GM18867 (cell line): ENCODE results near the gene TMEM45A.
"Not testable (repeated sequence)": the region's sequence is repeated elsewhere in the genome, so short reads cannot be mapped to it uniquely, and the experiment has no call there.

ENCODE experiments used
- ATAC-seq: cut with Tn5 transposase; IDR thresholded peaks from one replicate; pipeline ENCODE4 v1.9.1; 2021; ENCODE audit warnings: mild to moderate bottlenecking, moderate library complexity; ENCODE audit not compliant: unreplicated experiment

Gene TMEM45A, protein sequence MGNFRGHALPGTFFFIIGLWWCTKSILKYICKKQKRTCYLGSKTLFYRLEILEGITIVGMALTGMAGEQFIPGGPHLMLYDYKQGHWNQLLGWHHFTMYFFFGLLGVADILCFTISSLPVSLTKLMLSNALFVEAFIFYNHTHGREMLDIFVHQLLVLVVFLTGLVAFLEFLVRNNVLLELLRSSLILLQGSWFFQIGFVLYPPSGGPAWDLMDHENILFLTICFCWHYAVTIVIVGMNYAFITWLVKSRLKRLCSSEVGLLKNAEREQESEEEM

DNA sequence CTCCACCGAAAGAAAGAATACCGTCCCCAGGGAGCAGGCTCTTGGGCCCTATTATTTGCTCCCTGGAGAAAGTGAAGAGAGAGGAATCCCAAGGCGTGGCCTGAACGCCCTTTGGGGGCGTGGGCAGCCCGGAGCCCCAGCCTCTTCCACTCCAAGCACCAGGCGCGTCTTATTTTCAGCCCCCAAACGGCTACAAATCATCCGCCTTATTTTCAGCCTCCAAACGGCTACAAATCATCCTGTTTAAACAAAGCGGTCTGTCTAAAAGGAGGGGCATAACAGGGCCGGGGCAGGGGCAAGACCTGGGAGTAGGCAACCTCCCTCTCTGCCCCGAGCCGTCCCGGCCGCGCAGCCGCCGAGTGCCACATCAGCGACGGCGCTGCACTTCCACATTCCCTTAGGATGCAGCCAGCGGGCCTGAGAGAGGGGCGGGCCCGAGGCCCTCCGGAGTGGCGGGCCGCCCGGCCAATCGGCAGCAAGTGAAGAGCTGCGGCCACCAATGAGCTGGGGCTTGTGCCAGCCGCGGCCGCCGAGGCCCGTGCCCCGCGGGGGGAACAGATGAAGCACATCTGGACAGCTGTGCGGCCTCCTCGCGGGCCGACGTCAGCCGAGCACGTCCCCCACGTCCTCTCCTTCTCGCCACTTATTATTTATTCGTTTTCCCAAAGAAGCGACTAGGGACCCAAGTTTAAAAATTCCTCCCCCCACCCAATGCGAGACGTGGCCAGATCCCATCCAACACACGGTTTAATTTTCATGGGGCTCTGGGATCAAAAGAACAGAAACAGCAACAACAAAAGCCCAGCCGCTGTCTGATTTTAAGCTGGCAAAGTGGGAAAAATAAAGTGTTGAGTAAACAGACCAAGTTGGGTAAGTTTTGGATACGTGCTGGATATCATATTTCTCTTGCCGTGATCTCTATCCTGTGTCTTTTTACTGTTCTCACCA is at the start of gene TMEM45A:
TSS of gene TMEM45A (plus strand) at position 561 of the 948 bp plus-strand sequence. CDS start 62,593 bp downstream, outside the sequence.
- peak; percentile 97 for ATAC-seq

DNA sequence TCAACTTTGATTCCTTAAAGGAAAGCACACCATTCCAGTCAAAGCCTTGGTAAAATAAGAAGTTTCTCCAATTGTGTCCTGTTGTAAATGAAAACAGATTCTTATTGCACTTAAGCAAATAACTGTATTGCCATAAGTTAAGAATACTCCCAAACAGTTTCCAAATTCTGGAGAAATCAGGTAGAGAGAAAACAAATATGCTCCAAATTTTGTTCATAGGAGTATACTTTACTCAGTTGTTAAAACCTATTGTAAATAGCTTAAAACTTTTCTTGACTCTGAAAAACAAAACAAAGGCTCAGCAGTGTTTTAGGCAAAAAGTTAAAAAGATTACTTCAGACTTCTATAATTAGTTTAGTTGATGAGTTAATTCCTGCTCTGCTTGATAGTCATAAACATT is 48.7 kb upstream of the TMEM45A start:
- no peak for ATAC-seq

DNA sequence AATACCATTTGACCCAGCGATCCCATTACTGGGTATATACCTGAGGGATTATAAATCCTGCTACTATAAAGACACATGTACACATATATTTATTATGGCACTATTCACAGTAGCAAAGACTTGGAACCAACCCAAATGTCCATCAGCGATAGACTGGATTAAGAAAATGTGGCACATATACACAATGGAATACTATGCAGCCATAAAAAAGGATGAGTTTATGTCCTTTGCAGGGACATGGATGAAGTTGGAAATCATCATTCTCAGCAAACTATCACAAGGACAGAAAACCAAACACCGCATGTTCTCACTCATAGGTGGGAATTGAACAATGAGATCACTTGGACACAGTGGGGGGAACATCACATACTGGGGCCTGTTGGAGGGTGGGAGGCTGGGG is 45.4 kb upstream of the TMEM45A start:
- ATAC-seq = not testable (repeated sequence)

DNA sequence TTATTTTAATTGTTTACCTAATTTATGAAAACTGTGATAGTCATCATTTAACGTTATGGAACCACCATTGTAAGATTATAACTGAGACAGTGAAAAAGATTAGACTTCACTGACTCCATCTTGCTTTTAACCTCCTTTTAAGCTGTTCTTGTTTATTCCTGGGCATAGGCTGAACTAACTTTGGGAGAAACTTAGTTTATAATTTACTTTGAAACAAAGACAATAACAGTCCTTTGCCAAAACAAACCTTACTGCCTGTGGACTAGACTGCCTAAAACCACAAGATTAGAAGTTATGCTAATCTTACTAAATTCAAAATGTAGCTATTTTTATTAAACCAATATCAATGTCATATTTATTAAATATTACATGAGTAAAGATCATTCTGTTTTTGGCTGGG is 44.3 kb upstream of the TMEM45A start:
- no peak for ATAC-seq

DNA sequence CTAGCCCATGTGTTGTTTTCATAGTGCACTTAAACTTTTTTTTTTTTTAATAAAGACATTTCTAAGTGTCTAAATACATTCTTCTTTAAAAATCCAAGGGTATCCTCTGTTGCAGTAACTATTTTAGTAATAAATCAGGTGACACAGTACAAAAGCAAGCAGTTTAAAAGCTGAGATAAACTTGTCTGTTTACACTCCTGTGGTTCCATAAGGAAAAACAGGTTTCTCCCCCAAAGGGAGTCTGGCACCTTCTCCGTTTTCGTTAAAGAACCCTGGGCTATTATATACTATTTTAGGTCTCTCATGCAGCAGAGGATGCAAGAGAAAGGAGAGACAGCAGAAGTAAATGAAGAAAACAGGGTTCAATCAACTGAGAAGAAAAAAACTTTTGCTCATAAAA is 43.2 kb upstream of the TMEM45A start:
- ATAC-seq = no peak

DNA sequence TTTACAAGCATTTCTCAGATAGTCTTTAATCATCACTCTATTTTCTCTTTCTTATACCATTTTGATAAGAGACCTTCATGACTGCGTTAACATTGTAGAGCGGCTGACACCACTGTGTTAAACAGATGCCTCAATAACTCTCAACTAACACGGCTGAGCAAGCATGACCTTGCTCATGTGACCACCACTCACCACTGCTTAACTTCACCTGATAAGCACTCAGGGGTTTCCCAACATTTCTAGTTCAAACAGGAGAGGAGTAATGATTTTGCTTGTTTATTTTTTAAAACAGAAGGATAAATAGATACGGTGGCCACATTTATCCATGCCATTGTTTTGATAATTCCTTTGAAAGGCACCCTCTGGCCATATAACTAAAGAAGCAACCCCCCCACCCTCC is 37.7 kb upstream of the TMEM45A start:
- no peak for ATAC-seq

DNA sequence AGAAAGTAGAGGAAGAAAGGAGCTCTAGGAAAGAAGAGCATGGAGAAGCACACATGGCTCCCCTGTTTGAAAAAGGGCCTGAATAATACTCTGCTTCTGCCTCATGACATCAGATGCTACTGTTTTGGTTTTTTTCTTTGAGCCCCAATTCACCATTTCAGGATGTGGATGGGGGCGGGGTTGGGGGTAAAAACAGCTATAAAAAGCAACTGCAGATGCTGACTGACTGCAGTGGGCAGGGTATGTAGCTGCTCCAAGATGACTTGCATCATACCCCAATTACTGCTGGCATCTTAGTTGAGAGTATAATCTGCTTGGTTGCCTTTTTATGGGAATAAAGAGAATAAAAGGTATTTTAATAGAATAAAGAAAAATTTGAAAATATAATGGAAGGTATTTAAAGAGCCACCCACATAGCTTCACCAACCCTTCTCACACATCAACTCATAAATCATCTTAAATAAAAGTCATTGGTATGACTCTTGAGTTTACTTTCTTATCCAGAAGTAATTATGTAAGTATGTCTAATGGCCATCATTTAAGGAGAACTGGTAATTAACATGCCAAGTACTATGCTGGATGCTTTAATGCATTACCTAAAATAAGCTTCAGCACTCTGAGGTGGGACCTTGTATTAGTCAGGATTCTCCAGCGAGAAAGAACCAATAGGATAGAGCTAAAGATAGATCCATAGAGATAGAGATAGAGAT is 36.4 kb upstream of the TMEM45A start:
- no peak for ATAC-seq

DNA sequence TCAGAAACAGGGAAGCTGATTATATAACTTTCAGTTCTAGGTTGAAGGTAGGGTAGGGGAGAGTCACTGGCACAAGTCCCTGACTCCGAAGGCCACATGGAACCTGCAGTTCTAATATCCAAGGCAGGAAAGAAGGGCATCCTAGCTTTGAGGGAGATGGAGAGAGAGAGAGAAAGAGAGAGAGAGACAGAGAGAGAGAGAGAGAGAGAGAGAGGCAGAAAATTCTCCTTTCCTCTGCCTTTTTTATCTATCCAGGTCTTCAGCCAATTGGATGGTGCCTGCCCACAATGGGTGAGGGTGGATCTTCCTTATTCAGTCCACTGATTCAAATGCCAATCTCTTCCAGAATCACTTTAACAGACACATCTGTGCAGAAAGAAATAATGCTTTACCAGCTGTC is 35.7 kb upstream of the TMEM45A start:
- ATAC-seq = no peak

DNA sequence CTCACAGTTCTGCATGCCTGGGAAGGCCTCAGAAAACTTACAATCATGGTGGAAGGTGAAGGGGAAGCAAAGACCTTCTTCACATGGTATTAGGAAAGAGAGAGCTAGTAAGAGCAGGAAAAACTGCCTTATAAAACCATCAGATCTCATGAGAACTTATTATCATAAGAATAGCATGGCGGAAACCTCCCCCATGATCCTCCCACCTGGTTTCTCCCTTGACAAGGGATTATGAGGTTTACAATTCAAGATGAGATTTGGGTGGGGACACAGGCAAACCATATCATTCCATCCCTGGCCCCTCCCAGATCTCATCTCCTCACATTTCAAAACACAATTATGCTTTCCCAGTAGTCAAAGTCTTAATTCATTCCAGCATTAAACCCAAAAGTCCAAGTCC is 34.6 kb upstream of the TMEM45A start:
- no peak for ATAC-seq

DNA sequence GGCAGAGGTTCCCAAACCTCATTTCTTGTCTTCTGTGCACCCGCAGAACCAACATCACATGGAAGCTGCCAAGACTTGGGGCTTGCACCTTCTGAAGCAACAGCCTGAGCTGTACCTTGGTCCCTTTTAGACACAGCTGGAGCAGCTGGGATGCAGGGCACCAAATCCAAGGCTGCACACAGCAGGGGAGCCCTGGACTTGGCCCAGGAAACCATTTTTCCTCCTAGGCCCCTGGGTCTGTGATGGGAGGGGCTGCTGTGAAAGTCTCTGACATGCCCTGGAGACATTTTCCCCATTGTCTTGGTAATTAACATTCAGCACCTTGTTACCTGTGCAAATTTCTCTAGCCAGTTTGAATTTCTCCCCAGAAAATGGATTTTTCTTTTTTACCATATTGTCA is 33.6 kb upstream of the TMEM45A start:
- ATAC-seq = no peak

DNA sequence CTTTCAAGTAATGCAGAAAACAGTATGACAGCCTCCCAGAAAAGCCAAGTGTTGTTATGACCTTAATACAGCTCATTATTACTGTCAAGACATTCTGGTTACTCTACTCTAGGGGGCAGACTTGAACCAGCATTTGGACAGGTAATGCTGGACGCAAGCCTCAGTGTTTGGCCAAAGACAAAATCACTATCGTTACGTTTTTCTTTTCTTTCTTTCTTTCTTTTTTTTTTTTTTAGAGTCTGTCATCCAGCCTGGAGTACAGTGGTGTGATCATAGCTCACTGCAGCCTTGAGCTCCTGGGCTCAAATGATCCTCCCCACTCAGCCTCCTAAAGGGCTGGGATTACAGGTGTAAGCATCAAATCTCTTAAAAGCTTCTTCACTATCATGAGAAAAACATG is 29.4 kb upstream of the TMEM45A start:
- peak; percentile 89 for ATAC-seq

DNA sequence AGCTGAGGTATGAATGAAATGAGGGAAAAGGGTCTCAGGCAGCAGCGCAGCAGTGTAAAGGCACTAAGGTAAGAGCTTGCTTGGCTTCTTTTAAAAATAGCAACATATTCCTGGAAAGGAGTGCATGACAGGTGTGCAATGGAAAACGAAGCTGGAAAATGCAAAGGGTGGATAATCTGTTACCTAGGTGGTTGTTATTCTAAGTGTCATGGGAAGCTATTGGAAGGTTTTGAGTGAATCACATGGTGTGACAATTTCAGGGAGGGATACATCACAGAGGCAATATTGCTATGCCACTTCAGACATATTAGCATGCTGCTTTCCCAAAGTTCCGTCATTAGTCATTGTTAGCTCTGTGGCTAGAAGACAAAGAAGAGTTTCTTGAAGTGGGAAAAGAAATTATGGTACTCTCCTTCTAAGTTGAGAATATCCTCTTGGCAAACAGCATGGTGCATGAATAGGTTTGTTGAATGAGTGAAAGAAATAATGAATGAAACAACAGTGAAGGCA is 28.7 kb upstream of the TMEM45A start:
- ATAC-seq = no peak

DNA sequence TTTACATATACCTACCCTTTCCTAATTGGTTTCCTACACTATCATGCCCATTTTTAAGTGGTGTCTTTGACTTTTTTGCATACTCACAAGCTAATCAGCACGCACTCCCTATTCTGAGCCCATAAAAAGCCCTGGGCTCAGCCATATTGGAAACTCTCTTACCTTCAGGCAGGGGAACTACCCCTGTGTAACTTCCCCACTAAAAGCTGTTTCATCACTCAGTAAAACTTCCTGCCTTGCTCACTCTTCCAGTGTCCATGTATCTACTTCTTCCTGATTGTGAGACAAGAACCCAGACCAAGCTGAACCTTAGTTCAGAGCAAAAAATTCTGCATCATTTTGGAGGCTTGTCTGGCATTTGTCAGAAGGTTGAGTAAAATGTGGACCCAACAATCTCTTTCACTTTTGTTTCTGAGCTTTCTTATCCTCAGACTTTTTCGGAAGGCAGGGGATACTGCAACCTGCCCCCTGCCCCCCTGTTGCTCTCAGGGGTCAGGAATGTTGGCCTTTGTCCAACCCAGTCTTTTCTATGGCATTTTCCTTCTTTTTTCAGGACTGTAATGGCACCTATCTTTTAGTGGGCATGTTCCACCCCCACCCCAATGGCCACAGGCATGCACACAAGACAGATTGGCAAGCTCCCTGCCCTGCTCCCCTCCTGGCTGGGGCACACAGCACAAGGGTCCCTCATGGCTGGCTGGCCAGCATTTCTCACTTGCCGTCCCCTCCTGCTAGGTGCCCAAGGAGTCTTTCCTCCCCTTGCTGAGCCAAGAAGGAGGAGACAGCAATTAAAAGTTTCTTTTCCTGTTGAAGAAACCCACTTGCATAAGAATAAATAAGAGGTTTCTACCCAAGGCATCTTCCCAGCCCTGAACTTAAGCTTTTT is 26.3 kb upstream of the TMEM45A start:
- ATAC-seq = peak; percentile 60

DNA sequence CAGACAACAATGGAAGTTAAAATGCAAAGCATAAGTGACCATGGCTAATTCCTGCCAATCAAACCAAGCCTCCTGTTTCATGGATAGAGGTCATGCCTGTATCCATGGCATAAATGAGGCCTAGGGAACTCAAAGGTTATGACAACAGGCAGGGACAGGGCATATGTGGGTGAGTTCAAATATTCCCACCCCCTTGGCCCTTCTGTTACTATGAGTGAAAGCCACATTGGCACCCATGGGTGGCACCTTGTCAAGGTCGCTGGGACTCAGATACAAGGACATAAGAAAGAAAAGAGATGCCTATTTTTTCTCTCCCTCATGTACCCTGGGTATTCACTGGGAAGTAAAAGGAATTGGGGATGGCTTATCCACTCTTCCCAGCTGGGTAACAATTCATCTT is 25.3 kb upstream of the TMEM45A start:
- no peak for ATAC-seq

DNA sequence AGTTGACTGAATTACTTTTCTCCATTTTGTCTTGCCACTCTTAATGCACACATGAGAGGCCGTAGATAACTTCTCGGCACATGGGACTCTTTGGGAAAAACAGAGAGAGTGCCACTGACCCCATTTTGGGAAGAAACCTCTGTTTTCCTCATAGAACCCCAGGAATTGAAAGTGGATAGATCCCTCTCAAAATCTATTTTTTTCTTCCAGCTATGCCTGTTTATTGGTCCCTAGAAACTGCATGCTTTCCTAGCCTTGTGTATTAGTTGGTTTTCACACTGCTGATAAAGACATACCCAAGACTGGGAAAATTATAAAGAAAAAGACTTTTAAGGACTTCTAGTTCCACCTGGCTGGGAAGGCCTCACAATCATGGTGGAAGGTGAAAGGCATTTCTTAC is 23.7 kb upstream of the TMEM45A start:
- no peak for ATAC-seq

DNA sequence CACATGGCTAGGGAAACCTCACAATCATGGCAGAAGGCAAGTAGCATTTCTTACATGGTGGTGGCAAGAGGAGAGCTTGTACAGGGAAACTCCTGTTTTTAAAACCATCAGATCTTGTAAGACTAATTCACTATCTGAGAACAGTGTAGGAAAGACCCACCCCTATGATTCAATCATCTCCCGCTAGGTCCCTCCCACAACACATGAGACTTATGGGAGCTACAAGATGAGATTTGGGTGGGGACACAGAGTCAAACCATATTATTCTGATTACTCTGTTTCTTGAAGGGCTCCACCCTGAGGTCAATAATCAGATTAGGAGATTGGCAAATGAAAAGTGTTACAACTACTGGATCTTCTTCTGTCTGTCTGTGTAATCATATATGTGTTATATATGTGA is 21.5 kb upstream of the TMEM45A start:
- no peak for ATAC-seq

DNA sequence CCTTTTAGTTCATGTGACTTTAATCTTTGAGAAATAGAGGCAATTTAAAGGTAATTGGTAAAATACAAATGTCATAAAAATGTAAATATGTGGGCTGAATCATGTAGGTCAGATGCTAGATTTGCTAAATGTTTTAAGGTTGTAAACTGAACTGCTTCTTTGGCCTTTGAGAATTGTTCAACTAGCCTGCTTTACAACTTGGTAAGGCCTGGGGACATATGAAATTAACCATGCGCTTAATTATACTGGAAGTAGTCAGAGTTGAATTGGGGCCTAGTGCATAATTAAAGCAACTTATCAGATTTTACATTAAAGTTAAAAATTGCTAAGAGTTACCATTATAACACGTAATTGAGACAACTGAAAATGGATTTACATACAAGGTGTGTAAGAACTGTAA is 21.0 kb upstream of the TMEM45A start:
- no peak for ATAC-seq

DNA sequence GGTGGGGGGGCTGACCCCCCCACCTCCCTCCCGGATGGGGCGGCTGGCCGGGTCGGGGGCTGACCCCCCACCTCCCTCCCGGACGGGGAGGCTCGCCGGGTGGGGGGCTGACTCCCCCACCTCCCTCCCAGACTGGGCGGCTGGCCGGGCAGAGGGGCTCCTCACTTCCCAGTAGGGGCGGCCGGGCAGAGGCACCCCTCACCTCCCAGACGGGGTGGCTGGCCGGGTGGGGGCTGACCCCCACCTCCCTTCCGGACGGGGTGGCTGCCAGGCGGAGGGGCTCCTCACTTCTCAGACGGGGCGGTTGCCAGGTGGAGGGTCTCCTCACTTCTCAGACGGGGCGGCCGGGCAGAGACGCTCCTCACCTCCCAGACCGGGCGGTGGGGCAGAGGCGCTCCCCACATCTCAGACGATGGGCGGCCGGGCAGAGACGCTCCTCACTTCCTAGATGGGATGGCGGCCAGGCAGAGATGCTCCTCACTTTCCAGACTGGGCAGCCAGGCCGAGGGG is 14.5 kb upstream of the TMEM45A start:
- not testable (repeated sequence) for ATAC-seq

DNA sequence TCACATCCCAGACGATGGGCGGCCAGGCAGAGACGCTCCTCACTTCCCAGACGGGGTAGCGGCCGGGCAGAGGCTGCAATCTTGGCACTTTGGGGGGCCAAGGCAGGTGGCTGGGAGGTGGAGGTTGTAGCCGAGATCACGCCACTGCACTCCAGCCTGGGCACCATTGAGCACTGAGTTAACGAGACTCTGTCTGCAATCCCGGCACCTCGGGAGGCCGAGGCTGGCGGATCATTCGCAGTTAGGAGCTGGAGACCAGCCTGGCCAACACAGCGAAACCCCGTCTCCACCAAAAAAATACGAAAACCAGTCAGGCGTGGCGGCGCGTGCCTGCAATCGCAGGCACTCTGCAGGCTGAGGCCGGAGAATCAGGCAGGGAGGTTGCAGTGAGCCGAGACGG is 13.9 kb upstream of the TMEM45A start:
- not testable (repeated sequence) for ATAC-seq

DNA sequence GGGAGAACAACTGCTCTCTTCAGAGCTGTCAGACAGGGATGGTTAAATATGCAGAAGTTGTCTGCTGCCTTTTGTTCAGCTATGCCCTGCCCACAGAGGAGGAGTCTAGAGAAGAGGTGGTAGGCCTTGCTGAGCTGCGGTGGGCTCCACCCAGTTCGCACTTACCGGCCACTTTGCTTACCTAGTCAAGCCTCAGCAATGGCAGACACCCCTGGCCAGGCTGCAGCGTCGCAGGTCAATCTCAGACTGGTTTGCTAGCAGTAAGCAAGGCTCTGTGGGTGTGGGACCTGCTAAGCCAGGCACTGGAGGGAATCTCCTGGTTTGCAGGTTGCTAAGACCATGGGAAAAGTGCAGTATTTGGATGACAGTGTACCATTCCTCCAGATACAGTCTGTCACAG is 12.3 kb upstream of the TMEM45A start:
- no peak for ATAC-seq
